Fibroblast of villous mesenchyme (primary cell): Measurements from ENCODE around the gene TCOF1. TPM values are rescaled to one million over a fixed set of nuclear protein-coding genes. Genes with fewer than 3 reads are reported as not detected.
"Not testable (repeated sequence)": the region's sequence is repeated elsewhere in the genome, so short reads cannot be mapped to it uniquely, and the experiment has no call there.

Source experiments
- DNase-seq: peaks from one replicate; pipeline ENCODE4 v3.0.0-alpha.2; 2010; ENCODE audit warnings: low read depth
- H3K4me3 ChIP-seq: 2 replicates; pipeline ENCODE4 v1.5.1; 2011; ENCODE audit warnings: low read depth, mild to moderate bottlenecking, low read length
- total RNA-seq: library from RNA; depleted of rRNA; stranded (reverse); fragments of >200 nt; gene quantifications from 2 replicates; pipeline ENCODE4 v1.2.3, GENCODE V29; 2012
- TF ChIP-seq, protein P1 (sequence below): IDR thresholded peaks from 2 replicates; pipeline ENCODE4 v1.5.1; 2012; ENCODE audit warnings: low read depth, mild to moderate bottlenecking, low read length; ENCODE audit not compliant: insufficient read depth

The TCOF1 gene
- total RNA-seq, 1 donor: 23.7 TPM

- no peak for DNase-seq
- TF ChIP-seq, protein P1, sequence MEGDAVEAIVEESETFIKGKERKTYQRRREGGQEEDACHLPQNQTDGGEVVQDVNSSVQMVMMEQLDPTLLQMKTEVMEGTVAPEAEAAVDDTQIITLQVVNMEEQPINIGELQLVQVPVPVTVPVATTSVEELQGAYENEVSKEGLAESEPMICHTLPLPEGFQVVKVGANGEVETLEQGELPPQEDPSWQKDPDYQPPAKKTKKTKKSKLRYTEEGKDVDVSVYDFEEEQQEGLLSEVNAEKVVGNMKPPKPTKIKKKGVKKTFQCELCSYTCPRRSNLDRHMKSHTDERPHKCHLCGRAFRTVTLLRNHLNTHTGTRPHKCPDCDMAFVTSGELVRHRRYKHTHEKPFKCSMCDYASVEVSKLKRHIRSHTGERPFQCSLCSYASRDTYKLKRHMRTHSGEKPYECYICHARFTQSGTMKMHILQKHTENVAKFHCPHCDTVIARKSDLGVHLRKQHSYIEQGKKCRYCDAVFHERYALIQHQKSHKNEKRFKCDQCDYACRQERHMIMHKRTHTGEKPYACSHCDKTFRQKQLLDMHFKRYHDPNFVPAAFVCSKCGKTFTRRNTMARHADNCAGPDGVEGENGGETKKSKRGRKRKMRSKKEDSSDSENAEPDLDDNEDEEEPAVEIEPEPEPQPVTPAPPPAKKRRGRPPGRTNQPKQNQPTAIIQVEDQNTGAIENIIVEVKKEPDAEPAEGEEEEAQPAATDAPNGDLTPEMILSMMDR: no peak
- H3K4me3 ChIP-seq: no peak overlapping the region
Observed at GRCh38 chr5:150422758-150423157, 65.3 kb downstream of the TCOF1 start.

DNA sequence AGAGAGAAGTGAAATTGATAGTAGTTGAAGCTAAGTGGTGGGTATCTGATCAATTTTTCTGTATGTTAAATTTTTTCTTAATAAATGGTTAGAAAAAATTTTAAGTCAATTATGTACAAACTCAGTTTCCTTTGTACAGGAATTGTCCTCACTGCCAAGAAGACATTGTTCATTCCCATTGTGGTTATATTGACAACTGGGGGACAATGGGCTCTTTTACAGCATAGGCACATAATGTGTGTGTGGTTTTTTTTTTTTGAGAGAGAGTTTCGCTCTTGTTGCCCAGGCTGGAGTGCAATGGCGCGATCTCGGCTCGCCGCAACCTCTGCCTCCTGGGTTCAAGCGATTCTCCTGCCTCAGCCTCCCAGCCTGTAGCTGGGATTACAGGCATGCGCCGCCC lies 68.7 kb downstream of the TCOF1 start:
- H3K4me3 ChIP-seq, DNase-seq: not testable (repeated sequence)

DNA sequence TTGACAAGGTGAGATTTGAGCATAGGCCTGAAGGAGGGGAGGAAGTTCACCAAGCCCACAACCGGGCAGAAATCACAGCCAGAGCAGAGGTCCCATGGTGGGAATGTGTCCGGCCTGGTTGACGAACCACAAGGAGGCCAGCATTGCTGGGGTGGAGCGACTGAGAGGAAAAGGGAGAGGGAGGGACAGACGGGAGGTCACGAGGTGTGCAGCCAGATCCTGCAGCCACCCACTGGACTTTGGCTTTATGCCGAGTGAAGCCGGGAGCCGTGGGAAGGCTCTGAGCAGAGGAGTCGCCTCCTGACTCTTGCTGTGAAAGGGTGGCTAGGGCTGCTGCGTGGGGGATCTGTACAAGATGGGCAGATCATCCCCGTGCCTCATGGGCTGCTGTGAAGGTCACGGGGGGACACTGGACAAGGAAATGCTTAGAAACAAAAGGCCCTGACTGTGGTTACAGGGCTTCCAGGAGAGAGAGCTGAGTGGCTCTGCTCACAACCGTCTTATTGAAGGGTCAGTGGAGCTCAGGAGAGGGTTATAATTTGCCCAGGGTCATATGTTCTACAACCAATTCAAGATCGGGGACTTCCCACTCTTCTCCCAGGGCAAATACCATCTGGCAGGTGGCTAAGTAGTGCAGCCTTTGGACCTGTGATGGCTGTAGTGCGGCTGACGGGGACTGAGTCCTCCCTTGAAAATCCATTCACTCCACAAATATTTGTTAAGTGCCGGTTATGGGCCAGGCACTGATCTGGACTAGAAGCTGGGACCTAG lies 70.8 kb downstream of the TCOF1 start:
- DNase-seq: peak; percentile 86
- no peak overlapping the region for H3K4me3 ChIP-seq
- TF ChIP-seq, protein P1: no peak

- no peak overlapping the region for H3K4me3 ChIP-seq
- TF ChIP-seq, protein P1: no peak
- no peak for DNase-seq
Observed at GRCh38 chr5:150428978-150429377, 71.5 kb downstream of the TCOF1 start.

GRCh38 chr5:150429410-150429873 lies 71.9 kb downstream of the TCOF1 start:
- no peak overlapping the region for H3K4me3 ChIP-seq
- DNase-seq: no peak
- TF ChIP-seq, protein P1: no peak

- no peak overlapping the region for H3K4me3 ChIP-seq
- no peak for DNase-seq
- TF ChIP-seq, protein P1: no peak
Observed at GRCh38 chr5:150431048-150431447, 73.6 kb downstream of the TCOF1 start.

- no peak overlapping the region for H3K4me3 ChIP-seq
- DNase-seq: no peak
- TF ChIP-seq, protein P1: no peak
Observed at GRCh38 chr5:150431574-150431973, 74.1 kb downstream of the TCOF1 start.
